Mesothelial cell of epicardium (in vitro differentiated cells): Measurements from ENCODE around the gene UBTD2. TPM values are rescaled to one million over a fixed set of nuclear protein-coding genes. Genes with fewer than 3 reads are reported as not detected.
A peak's percentile ranks its signal among the peaks of the same experiment; 100 is the strongest.

Source experiments
- DNase-seq, 2 experiments: peaks; one replicate each; pipeline ENCODE4 v3.0.0; 2021; ENCODE audit warnings: low spot score in 2 of 2; ENCODE audit not compliant: unreplicated experiment in 2 of 2
- H3K27ac Mint-ChIP-seq: 2 replicates; pipeline ENCODE4 v1.8.0; 2021; ENCODE audit warnings: mixed read lengths
- H3K27me3 Mint-ChIP-seq: 2 replicates; pipeline ENCODE4 v1.8.0; 2021; ENCODE audit warnings: low read depth, mixed read lengths
- H3K36me3 Mint-ChIP-seq: 2 replicates; pipeline ENCODE4 v1.8.0; 2021; ENCODE audit warnings: mixed read lengths
- H3K4me1 Mint-ChIP-seq: 2 replicates; pipeline ENCODE4 v1.8.0; 2021; ENCODE audit warnings: mixed read lengths
- H3K4me3 Mint-ChIP-seq: 2 replicates; pipeline ENCODE4 v1.8.0; 2021; ENCODE audit warnings: mild to moderate bottlenecking, moderate library complexity, mixed read lengths
- H3K9me3 Mint-ChIP-seq: 2 replicates; pipeline ENCODE4 v1.8.0; 2021; ENCODE audit warnings: mixed read lengths
- CTCF ChIP-seq: fragments of 200-600 bp; sonication (generic); IDR thresholded peaks from one replicate; pipeline ENCODE4 v1.5.0; 2021; ENCODE audit warnings: antibody characterized with exemption; ENCODE audit not compliant: unreplicated experiment
- total RNA-seq: library from RNA; stranded (reverse); gene quantifications from 3 replicates; pipeline ENCODE4 v1.2.1, GENCODE V29; 2021

UBTD2 gene
- total RNA-seq, 1 donor from 2014 or later: 43.8 TPM

- no peak for TF ChIP-seq CTCF
- H3K9me3 Mint-ChIP-seq: no peaks in the 10 kb centered on the region
- no peaks in the 10 kb centered on the region for H3K27me3 Mint-ChIP-seq
- DNase-seq: no peak
- peaks cover 11% of the 10 kb centered on the region for H3K4me1 Mint-ChIP-seq
- H3K36me3 Mint-ChIP-seq: no peaks in the 10 kb centered on the region
- no peak overlapping the region for H3K4me3 Mint-ChIP-seq
- no peak overlapping the region for H3K27ac Mint-ChIP-seq
Measured at GRCh38 chr5:172311026-172311425, 27.5 kb upstream of the UBTD2 start.

DNA sequence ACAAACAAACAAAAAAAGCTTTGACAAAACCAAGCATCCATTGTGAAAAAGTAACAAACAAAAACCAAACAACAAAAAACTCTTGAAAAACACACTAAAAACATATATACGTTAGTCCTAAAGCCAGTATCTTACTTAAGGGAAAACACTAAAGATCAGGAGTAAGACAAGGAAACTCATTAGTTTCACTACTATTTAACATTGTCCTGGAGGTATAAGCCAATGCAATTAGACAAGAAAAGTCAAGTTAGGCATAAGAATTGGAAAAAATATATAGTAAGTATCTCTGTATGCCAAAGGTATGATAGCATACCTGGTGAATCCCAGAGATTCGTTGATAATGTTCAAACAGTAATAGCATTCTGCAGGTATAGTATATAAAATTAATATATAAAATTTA, 21.8 kb upstream of the UBTD2 start:
- H3K27me3 Mint-ChIP-seq: no peaks in the 10 kb centered on the region
- no peak overlapping the region for H3K27ac Mint-ChIP-seq
- TF ChIP-seq CTCF: no peak
- H3K9me3 Mint-ChIP-seq: no peaks in the 10 kb centered on the region
- H3K36me3 Mint-ChIP-seq: no peaks in the 10 kb centered on the region
- no peak overlapping the region for H3K4me3 Mint-ChIP-seq
- no peak for DNase-seq
- peaks cover 7% of the 10 kb centered on the region for H3K4me1 Mint-ChIP-seq

GRCh38 chr5:172303572-172304335, 20.2 kb upstream of the UBTD2 start:
- Mint-ChIP-seq H3K4me1 (peaks cover 7% of the 10 kb centered on the region), H3K4me3 (no peak overlapping the region), H3K27ac (no peak overlapping the region), H3K27me3 (no peaks in the 10 kb centered on the region), H3K36me3 (no peaks in the 10 kb centered on the region), H3K9me3 (no peaks in the 10 kb centered on the region)
- no peak for DNase-seq
- TF ChIP-seq CTCF: no peak

- H3K4me1 Mint-ChIP-seq: peaks cover 7% of the 10 kb centered on the region
- TF ChIP-seq CTCF: no peak
- H3K36me3 Mint-ChIP-seq: no peaks in the 10 kb centered on the region
- DNase-seq: peak in 1 of 2 experiments; percentile 13
- H3K9me3 Mint-ChIP-seq: no peaks in the 10 kb centered on the region
- no peak overlapping the region for H3K27ac Mint-ChIP-seq
- H3K27me3 Mint-ChIP-seq: no peaks in the 10 kb centered on the region
- no peak overlapping the region for H3K4me3 Mint-ChIP-seq
Measured at GRCh38 chr5:172303162-172303561, 19.6 kb upstream of the UBTD2 start.

- H3K4me3 Mint-ChIP-seq: no peak overlapping the region
- H3K9me3 Mint-ChIP-seq: no peaks in the 10 kb centered on the region
- no peaks in the 10 kb centered on the region for H3K27me3 Mint-ChIP-seq
- no peak overlapping the region for H3K27ac Mint-ChIP-seq
- H3K4me1 Mint-ChIP-seq: peaks cover 7% of the 10 kb centered on the region
- no peaks in the 10 kb centered on the region for H3K36me3 Mint-ChIP-seq
- TF ChIP-seq CTCF: no peak
- no peak for DNase-seq
Measured at GRCh38 chr5:172302047-172302710, 18.6 kb upstream of the UBTD2 start.
